Mesenchymal stem cell (in vitro differentiated cells and primary cell): ENCODE data around the gene ASTN2. TPM values are rescaled to one million over a fixed set of nuclear protein-coding genes. Genes with fewer than 3 reads are reported as not detected.

Experiments
- DNase-seq: peaks from one replicate; pipeline ENCODE4 v3.0.0-alpha.2; 2013
- H2AFZ ChIP-seq: one replicate; pipeline ENCODE4 v1.6.1; 2013; ENCODE audit warnings: low read depth, mild to moderate bottlenecking, control low read depth, inconsistent platforms, low read length, moderate library complexity
- H2AK5ac ChIP-seq: 2 replicates; pipeline ENCODE4 v1.6.1; 2013; ENCODE audit warnings: low read length, moderate library complexity, mild to moderate bottlenecking, inconsistent platforms; ENCODE audit not compliant: severe bottlenecking
- H2BK120ac ChIP-seq: one replicate; pipeline ENCODE4 v1.6.1; 2013; ENCODE audit warnings: low read depth, mild to moderate bottlenecking, inconsistent platforms, low read length, moderate library complexity
- H2BK12ac ChIP-seq, 2 experiments: one replicate each; pipeline ENCODE4 v1.6.1; 2013; ENCODE audit warnings: inconsistent platforms in 2 of 2, low read length in 2 of 2, mild to moderate bottlenecking in 2 of 2, moderate library complexity in 2 of 2, control low read depth in 1 of 2
- H2BK15ac ChIP-seq: one replicate; pipeline ENCODE4 v1.6.1; 2013; ENCODE audit warnings: mild to moderate bottlenecking, low read depth, inconsistent platforms; ENCODE audit not compliant: poor library complexity, severe bottlenecking
- H2BK5ac ChIP-seq: 2 replicates; pipeline ENCODE4 v1.6.1; 2013; ENCODE audit warnings: low read depth, mild to moderate bottlenecking, low read length, control low read depth, inconsistent platforms; ENCODE audit not compliant: poor library complexity, severe bottlenecking
- H3K14ac ChIP-seq, 2 experiments: one replicate each; pipeline ENCODE4 v1.6.1; 2013; ENCODE audit warnings: inconsistent platforms in 2 of 2, low read length in 2 of 2, control low read depth in 1 of 2, mild to moderate bottlenecking in 1 of 2, moderate library complexity in 1 of 2
- H3K18ac ChIP-seq, 2 experiments: one replicate each; pipeline ENCODE4 v1.6.1; 2013; ENCODE audit warnings: inconsistent platforms in 2 of 2, low read length in 2 of 2, control low read depth in 1 of 2, low read depth in 1 of 2, mild to moderate bottlenecking in 1 of 2
- H3K23ac ChIP-seq, 2 experiments: one replicate each; pipeline ENCODE4 v1.6.1; 2013; ENCODE audit warnings: inconsistent platforms in 2 of 2, low read length in 2 of 2, mild to moderate bottlenecking in 2 of 2, moderate library complexity in 2 of 2, control low read depth in 1 of 2
- H3K27ac ChIP-seq: 2 replicates; pipeline ENCODE4 v1.5.1; 2013; ENCODE audit warnings: mild to moderate bottlenecking, moderate library complexity, low read length, control low read depth, inconsistent platforms; ENCODE audit not compliant: poor library complexity, severe bottlenecking
- H3K27me3 ChIP-seq, 2 experiments: 2 replicates each; pipeline versions ENCODE4 v1.6.1 to v1.7.0; 2013; ENCODE audit warnings: low read length in 2 of 2, mild to moderate bottlenecking in 2 of 2, moderate library complexity in 2 of 2, control low read depth in 1 of 2, inconsistent platforms in 1 of 2; ENCODE audit not compliant: control insufficient read depth in 1 of 2, insufficient read depth in 1 of 2
- H3K36me3 ChIP-seq, 2 experiments: 2 replicates each; pipeline versions ENCODE4 v1.6.1 to v1.7.0; 2013; ENCODE audit warnings: low read length in 2 of 2, control low read depth in 1 of 2, inconsistent platforms in 1 of 2, low read depth in 1 of 2, mild to moderate bottlenecking in 1 of 2; ENCODE audit not compliant: insufficient read depth in 2 of 2, control insufficient read depth in 1 of 2
- H3K4ac ChIP-seq, 2 experiments: one replicate each; pipeline ENCODE4 v1.6.1; 2013; ENCODE audit warnings: inconsistent platforms in 2 of 2, low read length in 2 of 2, mild to moderate bottlenecking in 2 of 2, moderate library complexity in 2 of 2, control low read depth in 1 of 2, low read depth in 1 of 2
- H3K4me1 ChIP-seq: 2 replicates; pipeline ENCODE4 v1.6.1; 2013; ENCODE audit warnings: low read depth, low read length, control low read depth; ENCODE audit not compliant: control insufficient read depth, insufficient read depth
- H3K4me2 ChIP-seq: 2 replicates; pipeline ENCODE4 v1.6.1; 2013; ENCODE audit warnings: low read length, mild to moderate bottlenecking, inconsistent platforms; ENCODE audit not compliant: poor library complexity, severe bottlenecking
- H3K4me3 ChIP-seq, 2 experiments: 2 replicates each; pipeline versions ENCODE4 v1.5.1 to v1.7.0; 2013; ENCODE audit warnings: low read length in 2 of 2, mild to moderate bottlenecking in 2 of 2, control low read depth in 1 of 2, low read depth in 1 of 2; ENCODE audit not compliant: insufficient read depth in 1 of 2
- H3K79me1 ChIP-seq: replicated peaks from 2 replicates; pipeline ENCODE4 v1.6.1; 2013; ENCODE audit warnings: mild to moderate bottlenecking, control low read depth, low read length, inconsistent platforms; ENCODE audit not compliant: poor library complexity, severe bottlenecking
- H3K9ac ChIP-seq: 2 replicates; pipeline ENCODE4 v1.7.0; 2013; ENCODE audit warnings: mild to moderate bottlenecking, low read length, moderate library complexity
- H3K9me3 ChIP-seq: 2 replicates; pipeline ENCODE4 v1.7.0; 2013; ENCODE audit warnings: mild to moderate bottlenecking, low read length; ENCODE audit not compliant: control insufficient read depth
- H4K8ac ChIP-seq: one replicate; pipeline ENCODE4 v1.6.1; 2013; ENCODE audit warnings: inconsistent platforms, mild to moderate bottlenecking, low read length, moderate library complexity
- H4K91ac ChIP-seq: one replicate; pipeline ENCODE4 v1.6.1; 2013; ENCODE audit warnings: mild to moderate bottlenecking, low read length, inconsistent platforms
- WGBS: methylation state at CpG from one replicate; pipeline ENCODE4 v1.1.7; 2013; ENCODE audit warnings: mixed read lengths; 5-methylcytosine and 5-hydroxymethylcytosine counted together
- small RNA-seq: library from polyadenylated mRNA; stranded (forward); fragments of <200 nt; extraction: miRNeasy Mini kit (QIAGEN cat#:217004); gene quantifications from one replicate; pipeline ENCODE3, GENCODE V24; 2013; ENCODE audit warnings: low read depth

ASTN2 gene

DNA sequence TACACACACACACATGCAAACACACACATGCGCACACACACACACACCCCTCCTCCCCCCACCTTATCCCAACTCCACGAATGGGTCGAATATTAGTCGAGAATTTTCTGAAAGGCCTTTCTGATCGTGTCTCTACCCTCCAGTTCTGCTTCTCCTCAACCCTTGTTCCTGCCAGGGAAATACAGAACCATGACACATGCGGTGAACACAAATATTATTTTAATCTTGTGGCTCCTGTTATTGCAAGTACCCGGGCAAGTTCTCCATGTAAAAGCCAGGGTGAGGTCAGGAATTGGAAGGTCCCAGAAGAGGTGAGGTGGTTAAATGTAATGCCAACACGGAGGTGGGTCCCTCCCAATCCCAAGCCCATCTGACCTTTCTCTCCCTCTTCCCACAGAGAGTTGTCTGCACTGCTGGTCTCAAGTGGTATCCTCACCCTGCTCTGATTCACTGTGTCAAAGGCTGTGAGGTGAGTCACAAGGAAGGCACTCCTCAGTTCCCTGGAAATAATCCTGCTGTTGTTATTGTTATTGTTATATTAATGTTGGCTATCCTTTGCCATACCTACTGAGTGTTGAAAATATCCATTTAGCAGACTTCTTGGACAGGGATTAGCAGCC is 1037.6 kb downstream of the ASTN2 start:
- 40% methylated on average over 7 of the region's 8 CpGs for WGBS

More for the DNA sequence above, 1037.6 kb downstream of the ASTN2 start:
- Histone ChIP-seq H3K14ac (peak overlapping the region in 1 of 2 experiments; percentile 66), H3K9ac (peak overlapping the region; percentile 25), H3K79me1 (no peaks in the 10 kb centered on the region), H2AFZ (no peak overlapping the region), H3K36me3 (peaks cover 7 to 87% of the 10 kb centered on the region in 2 experiments), H3K4me2 (no peak overlapping the region), H2BK120ac (no peak overlapping the region), H3K27ac (peak overlapping the region; percentile 58), H3K4me3 (peak overlapping the region in 1 of 2 experiments; percentile 28), H3K4ac (no peak overlapping the region), H4K91ac (peak overlapping the region; percentile 35), H3K9me3 (no peaks in the 10 kb centered on the region), H3K23ac (no peak overlapping the region), H4K8ac (no peak overlapping the region), H2BK12ac (peak overlapping the region in 1 of 2 experiments; percentile 59), H3K27me3 (no peaks in the 10 kb centered on the region), H3K4me1 (peaks cover 9% of the 10 kb centered on the region), H3K18ac (peak overlapping the region; percentile 11 to 17), H2AK5ac (peak overlapping the region; percentile 85), H2BK15ac (no peak overlapping the region), H2BK5ac (no peak overlapping the region)
- DNase-seq: peak; percentile 92

Small RNA genes lying within 50 kb of the gene (small RNA-seq; reads per million reads assigned to genes)
- not detected for gene SNORA70C
